Measurements from ENCODE around the gene NEDD4L.

DNA sequence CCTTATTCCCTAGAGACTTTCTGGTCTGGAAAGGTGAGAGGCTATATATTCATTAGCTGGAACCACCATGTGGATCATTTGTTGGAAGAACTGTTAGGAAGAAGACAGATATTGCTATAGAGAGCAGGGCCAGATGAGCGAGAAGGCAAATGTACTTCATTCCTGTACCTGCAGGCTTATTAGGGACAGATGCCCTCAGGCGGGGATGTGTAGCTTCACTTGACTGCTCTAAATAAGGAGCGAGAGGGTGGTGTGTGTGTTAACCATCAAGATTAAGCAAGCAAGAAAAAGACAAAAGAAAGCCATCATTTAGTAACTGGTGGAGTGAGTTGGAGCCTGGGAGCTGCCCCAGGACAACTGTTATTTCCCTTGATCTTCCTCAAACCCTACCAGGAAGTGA lies 36.4 kb downstream of the NEDD4L start:
- TF ChIP-seq, protein P1, sequence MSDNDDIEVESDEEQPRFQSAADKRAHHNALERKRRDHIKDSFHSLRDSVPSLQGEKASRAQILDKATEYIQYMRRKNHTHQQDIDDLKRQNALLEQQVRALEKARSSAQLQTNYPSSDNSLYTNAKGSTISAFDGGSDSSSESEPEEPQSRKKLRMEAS (IDR thresholded peaks at IDR 0.05; ENCODE audit: low read depth, low read length), result no peak
- TF ChIP-seq, protein P2, sequence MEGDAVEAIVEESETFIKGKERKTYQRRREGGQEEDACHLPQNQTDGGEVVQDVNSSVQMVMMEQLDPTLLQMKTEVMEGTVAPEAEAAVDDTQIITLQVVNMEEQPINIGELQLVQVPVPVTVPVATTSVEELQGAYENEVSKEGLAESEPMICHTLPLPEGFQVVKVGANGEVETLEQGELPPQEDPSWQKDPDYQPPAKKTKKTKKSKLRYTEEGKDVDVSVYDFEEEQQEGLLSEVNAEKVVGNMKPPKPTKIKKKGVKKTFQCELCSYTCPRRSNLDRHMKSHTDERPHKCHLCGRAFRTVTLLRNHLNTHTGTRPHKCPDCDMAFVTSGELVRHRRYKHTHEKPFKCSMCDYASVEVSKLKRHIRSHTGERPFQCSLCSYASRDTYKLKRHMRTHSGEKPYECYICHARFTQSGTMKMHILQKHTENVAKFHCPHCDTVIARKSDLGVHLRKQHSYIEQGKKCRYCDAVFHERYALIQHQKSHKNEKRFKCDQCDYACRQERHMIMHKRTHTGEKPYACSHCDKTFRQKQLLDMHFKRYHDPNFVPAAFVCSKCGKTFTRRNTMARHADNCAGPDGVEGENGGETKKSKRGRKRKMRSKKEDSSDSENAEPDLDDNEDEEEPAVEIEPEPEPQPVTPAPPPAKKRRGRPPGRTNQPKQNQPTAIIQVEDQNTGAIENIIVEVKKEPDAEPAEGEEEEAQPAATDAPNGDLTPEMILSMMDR (IDR thresholded peaks at IDR 0.05; ENCODE audit: low read depth, low read length), result no peak
- TF ChIP-seq POLR2A (IDR thresholded peaks at IDR 0.05; ENCODE audit: extremely low read depth, insufficient read length), result no peak
- TF ChIP-seq MYC (IDR thresholded peaks at IDR 0.05; ENCODE audit: low read depth, low read length), result no peak
